ENCODE data around the gene MSI2. TPM values are rescaled to one million over a fixed set of nuclear protein-coding genes. Genes with fewer than 3 reads are reported as not detected.

Gene MSI2
- total RNA-seq, 4 donors from 2014 or later = 14.9 to 24.4 (median 19.8) TPM

- DNase-seq (ENCODE audit: low spot score) (no peak), ATAC-seq (ENCODE audit: low FRiP score) (no peak)
- no peak for TF ChIP-seq CTCF (IDR thresholded peaks at IDR 0.05)
These were observed 99.9 kb downstream of the MSI2 start for GRCh38 chr17:57356153-57356718.

GRCh38 chr17:57356719-57357391, 100.5 kb downstream of the MSI2 start:
- no peak for TF ChIP-seq CTCF (IDR thresholded peaks at IDR 0.05)
- ATAC-seq (ENCODE audit: low FRiP score) (no peak), DNase-seq (ENCODE audit: low spot score) (no peak)

- no peak for ATAC-seq (ENCODE audit: low FRiP score)
- TF ChIP-seq CTCF (IDR thresholded peaks at IDR 0.05) = no peak
These were observed 101.1 kb downstream of the MSI2 start for GRCh38 chr17:57357392-57357784.

GRCh38 chr17:57357830-57358430, 101.6 kb downstream of the MSI2 start:
- TF ChIP-seq CTCF (IDR thresholded peaks at IDR 0.05) = no peak
- DNase-seq (ENCODE audit: low spot score) = no peak
- no peak for ATAC-seq (ENCODE audit: low FRiP score)

More at GRCh38 chr17:57357392-57357784, 101.1 kb downstream of the MSI2 start:
- DNase-seq (ENCODE audit: low spot score) = no peak

- no peak for TF ChIP-seq CTCF (IDR thresholded peaks at IDR 0.05)
- no peak for DNase-seq (ENCODE audit: low spot score)
- no peak for ATAC-seq (ENCODE audit: low FRiP score)
These were observed 103.9 kb downstream of the MSI2 start for GRCh38 chr17:57360266-57360665.

GRCh38 chr17:57362797-57363556, 106.7 kb downstream of the MSI2 start:
- TF ChIP-seq CTCF (IDR thresholded peaks at IDR 0.05) = no peak
- DNase-seq (ENCODE audit: low spot score) (no peak), ATAC-seq (ENCODE audit: low FRiP score) (no peak)
